Neural progenitor cell (in vitro differentiated cells): ENCODE results near the gene UQCC3.

Experiments used
- CTCF ChIP-seq: fragments of 200-600 bp; sonication (generic); IDR thresholded peaks from 2 replicates; pipeline ENCODE4 v1.5.1; 2017; ENCODE audit warnings: antibody characterized with exemption, mild to moderate bottlenecking
- EZH2 ChIP-seq: fragments of 200-600 bp; sonication (generic); IDR thresholded peaks from 2 replicates; pipeline ENCODE4 v1.6.1; 2017; ENCODE audit warnings: antibody characterized with exemption, mild to moderate bottlenecking, moderate library complexity
- EZH2phosphoT487 ChIP-seq: fragments of 200-600 bp; sonication (generic); IDR thresholded peaks from 2 replicates; pipeline ENCODE4 v1.6.1; 2017; ENCODE audit warnings: antibody characterized with exemption

- no peak for TF ChIP-seq CTCF
- TF ChIP-seq EZH2phosphoT487, result no peak
- TF ChIP-seq EZH2, result no peak
Observed at GRCh38 chr11:62665599-62666258, 5.7 kb upstream of the UQCC3 start.
